ENCODE results near the gene AGAP1. TPM values are rescaled to one million over a fixed set of nuclear protein-coding genes. Genes with fewer than 3 reads are reported as not detected.

Gene AGAP1
- total RNA-seq, 1 experiment from 2014 or later, result 56.4 TPM

DNA sequence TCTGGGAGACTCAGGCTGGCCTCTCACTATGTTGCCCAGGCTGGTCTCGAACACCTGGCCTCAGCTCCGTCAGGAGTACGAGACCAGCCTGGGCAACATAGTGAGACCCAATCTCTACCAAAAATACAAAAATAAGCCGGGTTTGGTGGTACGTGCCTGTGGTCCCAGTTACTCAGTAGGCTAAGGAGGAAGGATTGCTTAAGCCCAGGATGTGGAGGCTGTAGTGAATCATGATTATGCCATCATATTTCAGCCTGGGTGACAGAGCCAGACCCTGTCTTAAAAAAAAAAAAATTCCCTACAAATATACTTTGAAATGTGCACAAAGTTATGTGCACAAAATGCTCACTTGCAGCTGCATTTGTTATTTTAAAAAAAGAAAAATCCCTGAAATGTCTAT is 26.3 kb upstream of the AGAP1 start:
- H3K9me3 Mint-ChIP-seq (ENCODE audit: low read depth, unreplicated experiment), result no peaks in the 10 kb centered on the region
- H3K4me3 Mint-ChIP-seq (ENCODE audit: low read depth, unreplicated experiment), result no peak overlapping the region

GRCh38 chr2:235468978-235469655 is 24.7 kb upstream of the AGAP1 start:
- intact Hi-C loops (cut with micrococcal nuclease; ENCODE audit: unreplicated experiment), result no loop called here
- Mint-ChIP-seq H3K9me3 (ENCODE audit: low read depth, unreplicated experiment) (no peaks in the 10 kb centered on the region), H3K27me3 (ENCODE audit: unreplicated experiment) (no peaks in the 10 kb centered on the region), H3K4me3 (ENCODE audit: low read depth, unreplicated experiment) (peak overlapping the region; percentile 16), H3K27ac (ENCODE audit: unreplicated experiment) (peak overlapping the region; percentile 71), H3K4me1 (ENCODE audit: low read depth, unreplicated experiment) (peaks cover 44% of the 10 kb centered on the region), H3K36me3 (ENCODE audit: insufficient read depth, unreplicated experiment) (peaks cover 6% of the 10 kb centered on the region)
- TF ChIP-seq, protein P1, sequence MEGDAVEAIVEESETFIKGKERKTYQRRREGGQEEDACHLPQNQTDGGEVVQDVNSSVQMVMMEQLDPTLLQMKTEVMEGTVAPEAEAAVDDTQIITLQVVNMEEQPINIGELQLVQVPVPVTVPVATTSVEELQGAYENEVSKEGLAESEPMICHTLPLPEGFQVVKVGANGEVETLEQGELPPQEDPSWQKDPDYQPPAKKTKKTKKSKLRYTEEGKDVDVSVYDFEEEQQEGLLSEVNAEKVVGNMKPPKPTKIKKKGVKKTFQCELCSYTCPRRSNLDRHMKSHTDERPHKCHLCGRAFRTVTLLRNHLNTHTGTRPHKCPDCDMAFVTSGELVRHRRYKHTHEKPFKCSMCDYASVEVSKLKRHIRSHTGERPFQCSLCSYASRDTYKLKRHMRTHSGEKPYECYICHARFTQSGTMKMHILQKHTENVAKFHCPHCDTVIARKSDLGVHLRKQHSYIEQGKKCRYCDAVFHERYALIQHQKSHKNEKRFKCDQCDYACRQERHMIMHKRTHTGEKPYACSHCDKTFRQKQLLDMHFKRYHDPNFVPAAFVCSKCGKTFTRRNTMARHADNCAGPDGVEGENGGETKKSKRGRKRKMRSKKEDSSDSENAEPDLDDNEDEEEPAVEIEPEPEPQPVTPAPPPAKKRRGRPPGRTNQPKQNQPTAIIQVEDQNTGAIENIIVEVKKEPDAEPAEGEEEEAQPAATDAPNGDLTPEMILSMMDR (IDR thresholded peaks at IDR 0.05; ENCODE audit: unreplicated experiment), result no peak
- CTCF ChIA-PET, result interaction anchor here (0.7 to 1.0 kb wide), 2 partner anchors 35 to 277 kb away, joined by 3 read pairs; no protein-coding TSS in a partner anchor
- peak; percentile 58 for DNase-seq
- BruUV-seq (replicated peaks), result no TSS peak

More for the DNA sequence above, 26.3 kb upstream of the AGAP1 start:
- Mint-ChIP-seq H3K4me1 (ENCODE audit: low read depth, unreplicated experiment) (peaks cover 39% of the 10 kb centered on the region), H3K36me3 (ENCODE audit: insufficient read depth, unreplicated experiment) (peaks cover 6% of the 10 kb centered on the region), H3K27me3 (ENCODE audit: unreplicated experiment) (no peaks in the 10 kb centered on the region), H3K27ac (ENCODE audit: unreplicated experiment) (no peak overlapping the region)
- no TSS peak for BruUV-seq (replicated peaks)
- DNase-seq, result no peak
- intact Hi-C loops (cut with micrococcal nuclease; ENCODE audit: unreplicated experiment), result no loop called here
- CTCF ChIA-PET, result no interaction called here
- TF ChIP-seq, protein P1 (IDR thresholded peaks at IDR 0.05; ENCODE audit: unreplicated experiment), result no peak

- no TSS peak for BruUV-seq (replicated peaks)
- Mint-ChIP-seq H3K27ac (ENCODE audit: unreplicated experiment) (no peak overlapping the region), H3K4me1 (ENCODE audit: low read depth, unreplicated experiment) (peaks cover 44% of the 10 kb centered on the region), H3K4me3 (ENCODE audit: low read depth, unreplicated experiment) (no peak overlapping the region), H3K36me3 (ENCODE audit: insufficient read depth, unreplicated experiment) (peaks cover 6% of the 10 kb centered on the region), H3K9me3 (ENCODE audit: low read depth, unreplicated experiment) (peaks cover 4% of the 10 kb centered on the region), H3K27me3 (ENCODE audit: unreplicated experiment) (no peaks in the 10 kb centered on the region)
- intact Hi-C loops (cut with micrococcal nuclease; ENCODE audit: unreplicated experiment), result no loop called here
- no peak for DNase-seq
- TF ChIP-seq, protein P1 (IDR thresholded peaks at IDR 0.05; ENCODE audit: unreplicated experiment), result no peak
- CTCF ChIA-PET, result interaction anchor here (0.6 to 1.8 kb wide), 3 partner anchors 27 to 1555 kb away, joined by 3 to 5 read pairs (median 4); no protein-coding TSS in a partner anchor
Measured at GRCh38 chr2:235471186-235471747, 22.6 kb upstream of the AGAP1 start.

GRCh38 chr2:235472443-235472842 is 21.4 kb upstream of the AGAP1 start:
- BruUV-seq (replicated peaks), result no TSS peak
- intact Hi-C loops (cut with micrococcal nuclease; ENCODE audit: unreplicated experiment), result no loop called here

More at GRCh38 chr2:235472443-235472842, 21.4 kb upstream of the AGAP1 start:
- no peak overlapping the region for H3K4me3 Mint-ChIP-seq (ENCODE audit: low read depth, unreplicated experiment)
- peaks cover 44% of the 10 kb centered on the region for H3K4me1 Mint-ChIP-seq (ENCODE audit: low read depth, unreplicated experiment)
- H3K9me3 Mint-ChIP-seq (ENCODE audit: low read depth, unreplicated experiment), result peaks cover 4% of the 10 kb centered on the region
- H3K36me3 Mint-ChIP-seq (ENCODE audit: insufficient read depth, unreplicated experiment), result peaks cover 6% of the 10 kb centered on the region
- H3K27me3 Mint-ChIP-seq (ENCODE audit: unreplicated experiment), result no peaks in the 10 kb centered on the region
- DNase-seq, result no peak
- CTCF ChIA-PET, result interaction anchor here (0.7 to 1.8 kb wide), 2 partner anchors 11 to 25 kb away, joined by 3 to 5 read pairs; no protein-coding TSS in a partner anchor
- TF ChIP-seq, protein P1 (IDR thresholded peaks at IDR 0.05; ENCODE audit: unreplicated experiment), result no peak
- peak overlapping the region; percentile 48 for H3K27ac Mint-ChIP-seq (ENCODE audit: unreplicated experiment)

Measured in Calu3 (cell line).